B cell (primary cell): ENCODE data around the gene MYH7B.

ENCODE experiments used
- CTCF ChIP-seq: fragments of 200-600 bp; IDR thresholded peaks from one replicate; pipeline ENCODE4 v1.8.0; 2022; ENCODE audit warnings: antibody characterized with exemption, mild to moderate bottlenecking
- EZH2 ChIP-seq: IDR thresholded peaks from 2 replicates; pipeline ENCODE4 v1.6.1; 2012; ENCODE audit warnings: borderline replicate concordance, low read depth, mild to moderate bottlenecking, moderate library complexity, low read length; ENCODE audit not compliant: insufficient read depth, poor library complexity, severe bottlenecking

GRCh38 chr20:34992751-34993417 is 37.2 kb downstream of the MYH7B start:
- TF ChIP-seq CTCF (no peak), EZH2 (no peak)
